Neural cell (in vitro differentiated cells): ENCODE results near the gene IBSP.

ENCODE experiments used
- EP300 ChIP-seq: fragments of 450-650 bp; conservative IDR thresholded peaks from 2 replicates; pipeline ENCODE4 v1.6.1; 2014; ENCODE audit warnings: antibody characterized with exemption, mild to moderate bottlenecking, moderate library complexity; ENCODE audit not compliant: poor library complexity, severe bottlenecking
- EZH2 ChIP-seq: fragments of 200-600, 300-800 bp; shearing (Covaris generic), sonication (generic); IDR thresholded peaks from 2 replicates; pipeline ENCODE4 v1.6.1; 2014; ENCODE audit warnings: antibody characterized with exemption, low read length, borderline replicate concordance, mild to moderate bottlenecking; ENCODE audit not compliant: insufficient read depth, poor library complexity, severe bottlenecking
- MXI1 ChIP-seq: fragments of 450-650 bp; conservative IDR thresholded peaks from 2 replicates; pipeline ENCODE4 v1.6.1; 2014; ENCODE audit warnings: antibody characterized with exemption, mild to moderate bottlenecking; ENCODE audit not compliant: poor library complexity, severe bottlenecking
- POLR2AphosphoS5 ChIP-seq: IDR thresholded peaks from 2 replicates; pipeline ENCODE4 v1.6.1; 2012
- RAD21 ChIP-seq: fragments of 450-650 bp; conservative IDR thresholded peaks from 2 replicates; pipeline ENCODE4 v1.6.1; 2014; ENCODE audit warnings: antibody characterized with exemption, mild to moderate bottlenecking, moderate library complexity
- SMC3 ChIP-seq: fragments of 450-650 bp; conservative IDR thresholded peaks from 2 replicates; pipeline ENCODE4 v1.6.1; 2014; ENCODE audit warnings: antibody characterized with exemption, mild to moderate bottlenecking, moderate library complexity; ENCODE audit not compliant: poor library complexity
- TAF1 ChIP-seq: IDR thresholded peaks from 2 replicates; pipeline ENCODE4 v1.6.1; 2012; ENCODE audit warnings: low read depth
- TF ChIP-seq, protein P1 (sequence below): fragments of 450-650 bp; IDR thresholded peaks from 2 replicates; pipeline ENCODE4 v1.5.1; 2014; ENCODE audit warnings: antibody characterized with exemption, mild to moderate bottlenecking, moderate library complexity; ENCODE audit not compliant: poor library complexity, severe bottlenecking
- TF ChIP-seq, protein P2 (sequence below): IDR thresholded peaks from 2 replicates; pipeline ENCODE4 v1.6.1; 2012; ENCODE audit warnings: borderline replicate concordance

DNA sequence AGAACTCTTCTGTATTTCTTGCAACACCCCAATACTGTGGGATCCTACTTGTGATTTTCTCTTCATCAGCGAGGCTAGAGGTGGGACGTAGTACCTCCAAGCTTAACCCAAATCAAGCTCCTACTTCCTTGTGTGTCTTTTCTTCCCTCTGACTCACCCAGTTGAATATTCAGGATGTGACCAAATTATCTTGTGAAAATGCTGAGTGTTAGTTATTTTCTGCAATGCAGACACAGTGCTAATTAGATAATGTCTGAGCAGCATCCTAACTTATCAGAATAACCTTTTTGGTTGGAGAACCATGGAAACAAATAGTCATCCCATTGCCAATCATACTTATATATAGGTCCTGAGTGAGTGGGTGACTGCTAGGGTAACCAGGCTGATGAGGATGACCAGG, 35.8 kb downstream of the IBSP start:
- TF ChIP-seq, protein P1, sequence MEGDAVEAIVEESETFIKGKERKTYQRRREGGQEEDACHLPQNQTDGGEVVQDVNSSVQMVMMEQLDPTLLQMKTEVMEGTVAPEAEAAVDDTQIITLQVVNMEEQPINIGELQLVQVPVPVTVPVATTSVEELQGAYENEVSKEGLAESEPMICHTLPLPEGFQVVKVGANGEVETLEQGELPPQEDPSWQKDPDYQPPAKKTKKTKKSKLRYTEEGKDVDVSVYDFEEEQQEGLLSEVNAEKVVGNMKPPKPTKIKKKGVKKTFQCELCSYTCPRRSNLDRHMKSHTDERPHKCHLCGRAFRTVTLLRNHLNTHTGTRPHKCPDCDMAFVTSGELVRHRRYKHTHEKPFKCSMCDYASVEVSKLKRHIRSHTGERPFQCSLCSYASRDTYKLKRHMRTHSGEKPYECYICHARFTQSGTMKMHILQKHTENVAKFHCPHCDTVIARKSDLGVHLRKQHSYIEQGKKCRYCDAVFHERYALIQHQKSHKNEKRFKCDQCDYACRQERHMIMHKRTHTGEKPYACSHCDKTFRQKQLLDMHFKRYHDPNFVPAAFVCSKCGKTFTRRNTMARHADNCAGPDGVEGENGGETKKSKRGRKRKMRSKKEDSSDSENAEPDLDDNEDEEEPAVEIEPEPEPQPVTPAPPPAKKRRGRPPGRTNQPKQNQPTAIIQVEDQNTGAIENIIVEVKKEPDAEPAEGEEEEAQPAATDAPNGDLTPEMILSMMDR: no peak
- TF ChIP-seq POLR2AphosphoS5 (no peak), EZH2 (no peak), SMC3 (no peak), MXI1 (no peak), RAD21 (no peak), TAF1 (no peak), EP300 (no peak)
- TF ChIP-seq, protein P2, sequence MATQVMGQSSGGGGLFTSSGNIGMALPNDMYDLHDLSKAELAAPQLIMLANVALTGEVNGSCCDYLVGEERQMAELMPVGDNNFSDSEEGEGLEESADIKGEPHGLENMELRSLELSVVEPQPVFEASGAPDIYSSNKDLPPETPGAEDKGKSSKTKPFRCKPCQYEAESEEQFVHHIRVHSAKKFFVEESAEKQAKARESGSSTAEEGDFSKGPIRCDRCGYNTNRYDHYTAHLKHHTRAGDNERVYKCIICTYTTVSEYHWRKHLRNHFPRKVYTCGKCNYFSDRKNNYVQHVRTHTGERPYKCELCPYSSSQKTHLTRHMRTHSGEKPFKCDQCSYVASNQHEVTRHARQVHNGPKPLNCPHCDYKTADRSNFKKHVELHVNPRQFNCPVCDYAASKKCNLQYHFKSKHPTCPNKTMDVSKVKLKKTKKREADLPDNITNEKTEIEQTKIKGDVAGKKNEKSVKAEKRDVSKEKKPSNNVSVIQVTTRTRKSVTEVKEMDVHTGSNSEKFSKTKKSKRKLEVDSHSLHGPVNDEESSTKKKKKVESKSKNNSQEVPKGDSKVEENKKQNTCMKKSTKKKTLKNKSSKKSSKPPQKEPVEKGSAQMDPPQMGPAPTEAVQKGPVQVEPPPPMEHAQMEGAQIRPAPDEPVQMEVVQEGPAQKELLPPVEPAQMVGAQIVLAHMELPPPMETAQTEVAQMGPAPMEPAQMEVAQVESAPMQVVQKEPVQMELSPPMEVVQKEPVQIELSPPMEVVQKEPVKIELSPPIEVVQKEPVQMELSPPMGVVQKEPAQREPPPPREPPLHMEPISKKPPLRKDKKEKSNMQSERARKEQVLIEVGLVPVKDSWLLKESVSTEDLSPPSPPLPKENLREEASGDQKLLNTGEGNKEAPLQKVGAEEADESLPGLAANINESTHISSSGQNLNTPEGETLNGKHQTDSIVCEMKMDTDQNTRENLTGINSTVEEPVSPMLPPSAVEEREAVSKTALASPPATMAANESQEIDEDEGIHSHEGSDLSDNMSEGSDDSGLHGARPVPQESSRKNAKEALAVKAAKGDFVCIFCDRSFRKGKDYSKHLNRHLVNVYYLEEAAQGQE: no peak
